NT2/D1 (cell line): Measurements from ENCODE around the gene LDLRAD3.

Experiments used
- DNase-seq: peaks from one replicate; pipeline ENCODE4 v3.0.0-alpha.2; 2011; ENCODE audit warnings: low read depth, low spot score
- H3K27me3 ChIP-seq: 2 replicates; pipeline ENCODE4 v1.6.0; 2011; ENCODE audit warnings: mild to moderate bottlenecking; ENCODE audit not compliant: insufficient read length, insufficient read depth
- H3K36me3 ChIP-seq: 2 replicates; pipeline ENCODE4 v1.6.1; 2011; ENCODE audit warnings: mild to moderate bottlenecking, low read length, mixed read lengths; ENCODE audit not compliant: insufficient read depth, insufficient read length
- H3K4me1 ChIP-seq: 2 replicates; pipeline ENCODE4 v1.5.1; 2011; ENCODE audit not compliant: insufficient read depth, insufficient read length
- H3K4me3 ChIP-seq: 2 replicates; pipeline ENCODE4 v1.5.1; 2011; ENCODE audit warnings: low read depth; ENCODE audit not compliant: insufficient read length
- H3K9ac ChIP-seq: 2 replicates; pipeline ENCODE4 v1.6.0; 2011; ENCODE audit warnings: low read depth; ENCODE audit not compliant: insufficient read length
- H3K9me3 ChIP-seq: 2 replicates; pipeline ENCODE4 v1.5.1; 2011; ENCODE audit warnings: mild to moderate bottlenecking, low read length; ENCODE audit not compliant: insufficient read depth
- SUZ12 ChIP-seq: IDR thresholded peaks from 2 replicates; pipeline ENCODE4 v1.6.1; 2011; ENCODE audit not compliant: insufficient read length, insufficient read depth; ENCODE audit errors: extremely low read depth
- YY1 ChIP-seq: IDR thresholded peaks from 2 replicates; pipeline ENCODE4 v1.6.1; 2011; ENCODE audit not compliant: insufficient read length, insufficient read depth
- ZNF274 ChIP-seq: IDR thresholded peaks from 2 replicates; pipeline ENCODE4 v1.6.1; 2011; ENCODE audit warnings: mild to moderate bottlenecking, low read depth, low read length

The LDLRAD3 gene

DNA sequence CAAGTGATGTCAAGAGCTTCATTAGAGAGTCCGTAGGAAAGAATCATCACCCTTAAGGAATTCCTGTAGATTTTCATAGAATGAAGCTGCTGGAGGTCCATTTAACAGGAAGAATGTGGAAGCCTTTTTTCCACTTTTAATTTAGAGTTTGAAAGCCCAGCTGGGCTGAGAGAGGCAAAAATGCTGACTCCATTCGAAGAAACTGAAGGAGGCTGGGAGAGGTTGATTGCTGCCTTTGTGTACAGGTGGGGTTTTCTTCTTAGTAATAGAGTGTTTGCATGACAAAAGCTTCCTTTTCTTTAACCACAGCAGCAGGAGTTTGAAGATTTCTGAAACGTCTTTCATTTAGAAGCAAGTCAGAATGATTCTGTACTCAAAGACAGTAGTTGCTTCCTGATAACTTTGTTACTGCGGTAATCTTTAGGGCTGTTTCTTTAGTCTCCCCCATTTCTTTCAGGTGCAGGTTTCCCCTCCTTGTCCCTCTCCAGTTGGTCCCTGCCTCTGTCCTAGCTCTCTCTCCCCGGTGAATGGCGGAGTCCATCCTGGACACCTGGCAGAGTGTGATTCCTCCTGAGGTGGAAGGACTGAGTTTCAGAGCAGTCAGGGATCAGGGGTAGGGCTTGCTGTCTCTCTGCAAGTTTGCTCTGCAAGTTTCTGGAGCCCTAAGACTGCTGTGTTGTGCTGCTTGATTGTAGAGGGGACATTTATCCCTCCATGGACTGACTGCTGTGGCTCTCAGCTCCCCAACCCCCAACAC lies 166.2 kb downstream of the LDLRAD3 start:
- Histone ChIP-seq H3K27me3 (no peaks in the 10 kb centered on the region), H3K4me1 (peaks cover 19% of the 10 kb centered on the region), H3K36me3 (peaks cover 16% of the 10 kb centered on the region), H3K4me3 (no peak overlapping the region), H3K9ac (peak overlapping the region; percentile 52), H3K9me3 (peaks cover 43% of the 10 kb centered on the region)
- peak; percentile 81 for DNase-seq
- TF ChIP-seq ZNF274 (no peak), YY1 (no peak), SUZ12 (no peak)

GRCh38 chr11:36110668-36111410 lies 167.0 kb downstream of the LDLRAD3 start:
- H3K36me3 ChIP-seq = peaks cover 18% of the 10 kb centered on the region
- peak overlapping the region; percentile 52 for H3K9ac ChIP-seq
- TF ChIP-seq YY1 (no peak), SUZ12 (no peak), ZNF274 (no peak)
- no peaks in the 10 kb centered on the region for H3K27me3 ChIP-seq
- H3K4me3 ChIP-seq = no peak overlapping the region
- no peak for DNase-seq
- H3K4me1 ChIP-seq = peaks cover 17% of the 10 kb centered on the region
- H3K9me3 ChIP-seq = peaks cover 40% of the 10 kb centered on the region

DNA sequence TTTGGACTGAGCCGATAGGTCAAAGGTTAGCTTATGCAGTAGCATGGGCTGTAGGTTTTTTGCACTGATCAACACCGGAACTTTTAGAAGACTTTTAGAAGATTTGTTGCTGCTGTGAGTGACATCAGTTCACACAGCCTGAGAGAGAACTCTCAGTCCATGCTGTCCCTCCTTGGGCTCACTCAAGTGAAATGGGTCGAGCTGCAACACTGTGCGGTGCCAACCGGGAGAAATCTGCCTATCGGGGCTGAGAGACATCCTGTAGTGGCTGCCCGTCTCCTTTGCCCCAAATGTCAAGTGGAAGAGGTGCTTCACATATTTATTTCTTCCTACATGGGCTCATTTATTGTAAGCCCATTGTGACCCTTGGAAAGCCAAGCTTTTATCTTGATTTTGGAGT lies 170.2 kb downstream of the LDLRAD3 start:
- Histone ChIP-seq H3K9me3 (peaks cover 25% of the 10 kb centered on the region), H3K4me3 (no peak overlapping the region), H3K27me3 (no peaks in the 10 kb centered on the region), H3K36me3 (peaks cover 10% of the 10 kb centered on the region), H3K9ac (no peak overlapping the region), H3K4me1 (peaks cover 9% of the 10 kb centered on the region)
- TF ChIP-seq ZNF274 = no peak
- TF ChIP-seq YY1 = no peak
- TF ChIP-seq SUZ12 = no peak
- no peak for DNase-seq

DNA sequence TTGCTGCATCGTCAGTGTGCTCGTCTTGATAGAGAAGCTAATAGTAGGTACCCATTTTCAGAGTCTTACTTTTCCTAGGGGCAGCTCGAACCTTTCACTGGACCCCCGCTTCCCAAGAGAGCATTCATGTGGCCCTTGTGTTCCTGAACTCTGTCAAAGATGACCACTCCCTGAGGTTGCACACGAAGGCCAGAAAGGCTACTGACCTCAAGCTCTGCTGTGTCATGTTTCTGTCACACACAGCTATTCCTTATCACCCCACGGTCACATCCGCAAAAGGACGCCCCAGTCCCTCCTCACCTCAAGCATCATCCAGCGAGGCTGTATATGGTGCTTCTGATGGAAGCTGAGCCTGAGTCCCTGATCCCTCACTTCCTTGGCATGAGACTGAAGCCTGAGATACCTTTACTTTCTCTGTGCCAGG lies 171.5 kb downstream of the LDLRAD3 start:
- H3K36me3 ChIP-seq = peaks cover 10% of the 10 kb centered on the region
- TF ChIP-seq SUZ12 = no peak
- no peak for TF ChIP-seq ZNF274
- no peak for TF ChIP-seq YY1
- H3K27me3 ChIP-seq = no peaks in the 10 kb centered on the region
- no peak overlapping the region for H3K9ac ChIP-seq
- DNase-seq = no peak
- no peak overlapping the region for H3K4me3 ChIP-seq
- peaks cover 4% of the 10 kb centered on the region for H3K4me1 ChIP-seq
- H3K9me3 ChIP-seq = peaks cover 25% of the 10 kb centered on the region

DNA sequence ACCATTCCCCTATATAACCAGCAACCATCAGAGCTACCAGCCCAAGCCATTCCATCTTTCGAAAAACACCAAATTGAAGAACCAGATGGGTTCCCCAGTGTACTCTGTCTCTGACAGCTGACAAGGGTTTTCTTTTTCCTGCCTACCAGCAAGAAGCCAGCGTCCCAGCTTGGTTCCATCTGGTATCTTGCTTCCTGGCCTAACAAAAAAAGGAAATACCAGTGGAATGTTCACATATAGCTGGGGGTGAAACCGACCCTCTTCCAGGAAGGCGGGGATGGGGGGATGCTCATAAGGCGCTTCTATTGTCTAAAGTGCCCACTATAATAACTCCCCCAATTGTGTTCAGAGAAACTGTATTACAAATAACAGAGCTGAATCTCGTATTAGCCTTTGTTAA lies 172.3 kb downstream of the LDLRAD3 start:
- TF ChIP-seq YY1 (no peak), SUZ12 (no peak), ZNF274 (no peak)

GRCh38 chr11:36118084-36118483 lies 174.2 kb downstream of the LDLRAD3 start:
- no peaks in the 10 kb centered on the region for H3K27me3 ChIP-seq
- TF ChIP-seq ZNF274 (no peak), YY1 (no peak), SUZ12 (no peak)
- no peak for DNase-seq
- no peak overlapping the region for H3K9ac ChIP-seq
- H3K9me3 ChIP-seq = peaks cover 12% of the 10 kb centered on the region
- H3K4me1 ChIP-seq = no peaks in the 10 kb centered on the region
- peaks cover 10% of the 10 kb centered on the region for H3K36me3 ChIP-seq
- H3K4me3 ChIP-seq = no peak overlapping the region

More for the DNA sequence above, 172.3 kb downstream of the LDLRAD3 start:
- H3K4me3 ChIP-seq = no peak overlapping the region
- no peak for DNase-seq
- no peaks in the 10 kb centered on the region for H3K4me1 ChIP-seq
- peaks cover 25% of the 10 kb centered on the region for H3K9me3 ChIP-seq
- H3K9ac ChIP-seq = no peak overlapping the region
- H3K36me3 ChIP-seq = peaks cover 10% of the 10 kb centered on the region
- no peaks in the 10 kb centered on the region for H3K27me3 ChIP-seq

DNA sequence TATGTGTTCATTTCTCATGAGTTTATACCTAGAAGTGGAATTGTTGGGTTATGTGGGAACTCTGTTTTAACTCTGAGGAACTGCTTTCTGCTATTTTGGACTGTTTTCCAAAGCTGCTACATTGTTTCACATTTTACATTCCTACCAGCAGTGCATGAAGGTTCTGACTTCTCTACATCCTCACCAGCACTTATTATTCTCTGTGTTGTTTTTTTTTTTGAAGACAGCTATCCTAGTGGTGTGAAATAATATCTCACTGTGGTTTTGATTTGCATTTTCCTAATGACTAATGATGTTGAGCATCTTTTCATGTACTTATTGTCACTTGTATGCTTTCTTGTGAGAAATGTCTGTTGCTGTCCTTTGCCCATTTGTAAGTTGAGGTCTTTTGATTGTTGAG lies 175.4 kb downstream of the LDLRAD3 start:
- H3K4me1 ChIP-seq = no peaks in the 10 kb centered on the region
- no peak overlapping the region for H3K9ac ChIP-seq
- H3K4me3 ChIP-seq = no peak overlapping the region
- H3K27me3 ChIP-seq = no peaks in the 10 kb centered on the region
- H3K9me3 ChIP-seq = no peaks in the 10 kb centered on the region
- DNase-seq = no peak
- TF ChIP-seq ZNF274 = no peak
- TF ChIP-seq YY1 = no peak
- no peak for TF ChIP-seq SUZ12
- H3K36me3 ChIP-seq = peaks cover 10% of the 10 kb centered on the region
